Measurements from ENCODE around the gene MAD1L1.

The MAD1L1 gene

DNA sequence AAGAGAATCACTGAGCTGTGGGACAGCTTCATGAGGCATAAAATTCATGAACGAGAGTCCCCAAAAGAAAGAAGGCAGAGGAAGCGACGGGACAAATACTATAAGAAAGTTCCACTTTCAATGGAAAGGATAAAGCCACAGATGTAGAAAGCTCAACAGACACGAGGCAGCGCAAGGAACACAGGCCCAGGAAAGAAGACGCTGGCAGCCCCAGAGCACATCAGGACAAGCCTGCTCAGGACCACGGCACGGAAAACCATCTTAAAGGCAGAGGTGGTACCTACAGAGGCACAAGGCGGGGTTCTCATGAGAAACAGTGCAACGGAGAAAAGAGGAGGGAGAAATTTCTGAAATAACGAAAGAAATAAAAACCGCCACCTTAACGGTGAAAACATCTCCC lies 273.4 kb downstream of the MAD1L1 start:
- DNase-seq = no peak

GRCh38 chr7:1957471-1958225 lies 275.1 kb downstream of the MAD1L1 start:
- no peak for DNase-seq

DNA sequence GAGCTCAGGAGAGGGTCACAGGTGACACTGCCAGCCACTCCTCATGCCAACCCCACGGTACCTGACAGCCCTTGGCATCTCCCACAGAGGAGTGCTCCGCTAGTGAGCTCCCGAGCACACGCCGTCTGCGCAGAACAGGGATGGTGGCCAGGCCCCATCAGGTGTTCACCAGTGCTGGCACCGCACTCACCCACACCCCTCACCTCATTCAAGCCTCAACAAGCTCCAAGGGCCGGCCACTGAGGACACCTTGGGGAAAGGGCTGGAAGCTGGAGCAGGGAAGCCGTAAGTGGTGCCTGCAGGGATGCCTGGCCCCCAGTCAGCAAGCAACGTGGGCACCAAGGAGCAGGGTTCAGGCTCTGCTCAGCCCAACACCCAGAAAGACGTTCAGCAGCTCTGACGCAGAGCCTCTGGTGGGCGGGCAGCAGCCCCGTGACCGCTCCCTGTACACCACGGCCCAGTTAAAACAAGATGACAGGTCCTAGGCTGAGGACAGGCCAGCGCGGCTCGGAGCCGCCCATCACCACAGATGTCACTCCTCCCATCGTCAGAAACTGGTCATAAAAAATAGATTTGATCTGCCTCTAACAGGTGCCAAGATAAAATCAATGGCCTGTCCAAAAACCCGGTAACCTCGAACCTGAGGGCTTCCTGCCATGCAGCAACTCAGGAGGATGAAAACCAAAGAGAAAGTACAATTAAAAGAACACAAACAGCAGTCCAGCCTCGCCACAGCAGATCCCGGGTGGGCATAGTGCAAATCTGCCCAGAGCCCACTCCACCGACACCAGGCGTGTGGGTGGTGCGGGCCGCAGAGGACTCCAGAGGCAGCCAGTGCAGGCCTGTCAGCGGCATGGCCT lies 275.9 kb downstream of the MAD1L1 start:
- no peak for DNase-seq

GRCh38 chr7:1956141-1956540 lies 276.6 kb downstream of the MAD1L1 start:
- DNase-seq = no peak

DNA sequence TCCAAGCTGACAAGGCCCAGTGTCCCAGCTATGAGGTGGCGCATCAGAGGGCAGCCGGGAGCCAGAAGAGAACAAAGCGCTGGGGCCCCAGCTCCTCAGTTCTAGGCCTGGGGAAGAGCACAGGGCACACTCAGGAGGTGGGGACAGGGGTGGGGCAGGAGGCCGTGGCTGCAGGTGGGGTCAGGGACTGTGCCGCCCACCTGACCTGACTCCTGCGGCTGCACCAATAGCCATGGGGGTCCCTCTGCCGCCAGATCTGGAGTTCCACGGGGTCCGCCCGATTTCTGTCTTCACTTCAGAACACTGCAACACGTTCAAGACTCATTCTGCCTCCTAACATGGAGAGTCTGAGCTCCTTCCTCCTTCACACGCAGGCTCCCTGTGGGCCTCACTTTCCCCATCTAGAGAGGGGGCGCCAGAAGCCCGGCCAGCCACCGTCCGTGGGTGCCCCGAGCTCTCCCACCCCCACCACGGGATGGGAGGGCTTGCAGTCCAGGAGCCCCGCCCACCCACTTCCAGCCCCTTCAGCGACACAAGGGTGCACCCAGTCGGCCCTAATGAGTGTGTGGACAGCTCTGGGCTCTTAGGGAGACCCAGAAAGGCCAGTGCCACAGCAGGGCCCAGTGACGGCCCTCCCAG lies 278.3 kb downstream of the MAD1L1 start:
- DNase-seq = no peak

DNA sequence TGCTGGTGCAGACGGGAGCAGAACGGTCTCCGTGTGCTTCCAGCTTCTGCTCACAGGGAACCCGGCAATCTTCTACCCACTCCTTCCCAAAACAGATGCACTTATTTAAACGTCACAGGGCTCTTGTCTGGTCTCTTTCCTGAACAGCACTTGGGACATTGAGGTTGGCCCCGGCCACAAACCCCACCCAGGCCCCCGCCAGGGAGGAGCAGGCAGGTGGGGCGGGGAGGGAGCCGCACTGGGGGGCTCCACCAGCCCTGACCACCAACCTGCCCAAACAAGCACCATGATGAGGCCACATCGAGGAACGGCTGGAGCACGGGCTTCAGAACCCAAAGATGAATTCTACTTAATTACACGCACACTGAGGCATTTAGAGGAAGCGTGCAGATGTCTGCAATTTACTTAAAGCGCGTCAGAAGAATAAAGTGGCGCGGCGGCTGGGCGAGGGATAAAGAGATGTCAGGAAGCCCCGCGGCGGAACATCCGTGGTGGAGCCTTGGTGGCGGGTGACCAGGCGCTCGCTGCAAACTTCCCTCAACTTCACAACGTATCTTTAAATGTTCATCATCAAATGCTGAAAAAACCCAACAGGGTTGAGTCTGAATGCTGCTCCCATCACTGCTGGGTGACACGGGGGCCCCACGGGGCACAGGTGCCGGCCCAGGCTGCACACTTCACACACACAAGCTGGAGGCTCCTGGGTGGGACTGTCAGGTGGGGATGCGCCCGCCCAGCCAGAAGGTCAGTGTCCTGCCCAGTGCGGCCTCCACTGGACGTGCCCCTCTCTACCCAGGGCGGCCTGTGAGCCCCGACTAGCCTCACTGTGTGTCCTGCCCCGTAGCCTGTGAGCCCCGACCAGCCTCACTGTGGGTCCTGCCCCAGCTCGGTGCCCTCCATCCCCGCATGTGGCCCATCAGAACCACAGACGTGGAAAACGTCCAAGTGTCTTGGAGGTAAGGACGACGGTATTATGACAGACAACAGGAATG lies 279.2 kb downstream of the MAD1L1 start:
- DNase-seq = no peak

GRCh38 chr7:1952781-1953180 lies 280.0 kb downstream of the MAD1L1 start:
- DNase-seq = no peak

DNA sequence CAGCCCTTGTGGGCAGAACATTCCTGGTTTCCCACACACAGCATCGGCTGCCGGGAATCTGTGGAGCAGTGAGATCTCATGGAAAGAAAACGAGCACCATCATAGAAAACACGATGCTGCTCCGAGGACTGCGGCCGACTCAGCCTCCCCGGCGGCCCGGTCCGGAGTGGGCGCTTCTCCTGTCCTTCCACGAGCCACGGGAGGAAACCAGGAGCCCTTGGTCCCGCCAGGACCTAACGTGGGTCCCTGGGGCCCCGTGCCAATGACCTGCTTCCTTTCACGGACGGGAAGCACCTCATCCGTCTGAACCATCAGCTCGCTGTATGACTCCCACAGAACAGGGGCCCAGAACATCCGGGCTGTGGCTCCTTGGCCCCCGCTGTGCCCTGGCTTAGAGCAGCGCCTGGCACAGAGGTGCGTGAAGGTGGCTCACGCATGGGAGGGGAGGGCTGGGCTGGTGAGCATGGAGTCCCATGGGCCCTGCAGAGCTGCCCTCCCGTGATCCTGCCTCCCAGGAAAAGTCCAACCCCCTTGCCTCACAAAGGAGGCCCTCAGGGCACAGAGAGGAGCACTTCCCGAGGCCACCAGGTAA lies 280.5 kb downstream of the MAD1L1 start:
- no peak for DNase-seq

GRCh38 chr7:1951600-1951999 lies 281.1 kb downstream of the MAD1L1 start:
- no peak for DNase-seq

GRCh38 chr7:1951159-1951536 lies 281.6 kb downstream of the MAD1L1 start:
- no peak for DNase-seq

GRCh38 chr7:1950452-1951158 lies 282.1 kb downstream of the MAD1L1 start:
- DNase-seq = no peak

DNA sequence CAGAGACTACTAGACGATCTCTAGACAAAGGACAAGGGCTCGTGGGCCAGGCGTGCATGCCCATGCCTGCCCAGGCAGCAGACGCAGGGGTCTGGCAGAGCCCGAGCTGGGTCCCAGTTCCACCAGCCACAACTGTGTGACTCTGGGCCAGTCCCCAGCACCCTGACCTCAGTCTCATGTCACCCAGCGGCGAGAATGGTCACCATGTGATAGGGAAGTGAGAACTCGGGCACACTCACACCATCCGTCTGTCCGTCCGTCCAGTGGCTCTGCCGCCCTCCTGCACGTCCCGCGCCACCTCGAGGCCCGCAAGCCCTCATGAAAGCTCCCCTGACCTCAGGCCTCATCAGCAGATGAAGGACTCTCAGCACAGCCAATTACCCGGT lies 282.7 kb downstream of the MAD1L1 start:
- DNase-seq = no peak

DNA sequence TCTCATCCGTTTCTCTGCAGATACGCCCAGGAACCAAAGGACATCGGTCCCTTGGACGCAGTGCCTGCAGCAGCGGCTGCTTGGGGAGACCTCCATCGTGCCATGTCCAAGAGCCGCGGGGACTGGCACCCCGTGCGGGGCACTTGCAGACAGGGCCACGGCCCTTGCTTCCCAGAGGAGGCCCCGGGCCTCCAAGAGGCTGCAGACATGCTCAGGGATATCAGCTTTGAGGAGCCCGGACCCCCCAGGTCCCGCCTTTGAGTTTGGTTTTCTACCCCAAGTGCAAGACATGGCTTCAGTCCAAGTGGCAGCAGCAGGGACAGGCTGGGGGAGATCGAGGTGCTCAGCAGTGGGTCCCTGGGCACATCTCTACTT lies 283.1 kb downstream of the MAD1L1 start:
- DNase-seq = no peak

DNA sequence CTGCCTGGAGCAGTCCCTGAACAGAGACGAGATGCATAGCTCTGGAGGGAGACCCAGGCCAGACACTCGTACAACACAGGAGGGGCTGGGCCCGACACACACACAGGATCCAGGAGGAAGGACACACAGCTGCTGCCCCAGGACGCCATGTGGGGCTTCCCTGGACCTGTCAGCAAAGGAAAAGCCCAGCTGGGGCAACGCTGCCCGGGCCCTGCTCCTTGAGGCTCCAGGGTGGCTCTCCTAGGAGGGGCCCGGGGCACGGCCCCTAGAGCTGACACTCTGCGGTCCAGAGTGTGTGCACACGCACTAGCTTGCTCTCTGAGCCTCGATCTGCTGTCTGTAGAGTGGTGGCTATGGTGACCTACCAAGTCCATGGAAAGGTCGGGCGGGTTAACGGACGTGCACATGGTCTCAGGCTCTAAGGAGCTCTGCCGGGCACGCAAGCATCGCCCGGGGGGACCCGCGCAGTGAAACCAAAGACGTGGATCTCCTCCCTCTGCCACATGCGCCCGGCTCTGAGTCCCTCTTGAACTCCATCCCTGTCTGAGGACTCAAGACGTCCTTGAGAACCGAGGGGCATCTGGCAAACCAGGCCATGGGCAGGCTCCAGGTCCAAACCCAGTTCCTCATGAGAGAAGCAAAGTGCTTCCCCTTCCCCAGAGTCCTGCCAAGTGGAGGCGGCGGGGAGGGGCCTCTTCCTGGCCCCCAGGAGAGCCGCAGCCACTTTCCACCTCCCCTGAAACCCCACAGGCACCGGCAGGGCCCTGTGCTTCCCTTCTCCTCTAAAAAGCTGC lies 283.7 kb downstream of the MAD1L1 start:
- no peak for DNase-seq

- DNase-seq = no peak
Observed at GRCh38 chr7:1948301-1948796, 284.4 kb downstream of the MAD1L1 start.

DNA sequence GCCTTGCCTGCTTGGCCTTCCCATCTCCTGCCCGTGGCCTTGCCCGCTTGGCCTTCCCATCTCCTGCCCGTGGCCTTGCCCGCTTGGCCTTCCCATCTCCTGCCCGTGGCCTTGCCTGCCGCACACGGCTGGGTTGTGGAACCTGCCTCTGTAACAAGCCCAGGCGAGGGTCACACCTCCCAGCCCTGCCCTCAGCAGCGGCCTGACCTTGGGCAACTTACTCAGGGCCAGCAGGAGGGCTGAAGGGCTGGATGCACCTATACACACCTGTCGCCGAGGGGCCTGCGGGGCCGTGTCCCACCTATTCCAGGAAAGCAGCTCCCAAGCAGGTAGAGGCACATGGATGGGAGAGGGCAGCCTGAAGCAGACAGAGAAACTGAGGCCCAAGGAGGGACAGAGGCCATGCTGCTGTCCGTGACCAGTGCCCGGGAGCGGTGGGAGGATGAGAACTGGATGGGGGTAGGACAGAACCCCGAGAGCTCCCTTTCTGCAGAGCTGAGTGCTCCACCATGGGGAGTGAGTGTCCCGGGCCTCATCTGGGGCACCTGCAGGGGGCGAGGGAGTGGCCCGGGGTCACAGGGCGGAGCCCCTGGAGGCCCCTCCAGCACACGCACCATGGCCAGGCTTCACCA lies 285.0 kb downstream of the MAD1L1 start:
- DNase-seq = no peak

- no peak for DNase-seq
Observed at GRCh38 chr7:1946773-1947450, 285.8 kb downstream of the MAD1L1 start.

DNA sequence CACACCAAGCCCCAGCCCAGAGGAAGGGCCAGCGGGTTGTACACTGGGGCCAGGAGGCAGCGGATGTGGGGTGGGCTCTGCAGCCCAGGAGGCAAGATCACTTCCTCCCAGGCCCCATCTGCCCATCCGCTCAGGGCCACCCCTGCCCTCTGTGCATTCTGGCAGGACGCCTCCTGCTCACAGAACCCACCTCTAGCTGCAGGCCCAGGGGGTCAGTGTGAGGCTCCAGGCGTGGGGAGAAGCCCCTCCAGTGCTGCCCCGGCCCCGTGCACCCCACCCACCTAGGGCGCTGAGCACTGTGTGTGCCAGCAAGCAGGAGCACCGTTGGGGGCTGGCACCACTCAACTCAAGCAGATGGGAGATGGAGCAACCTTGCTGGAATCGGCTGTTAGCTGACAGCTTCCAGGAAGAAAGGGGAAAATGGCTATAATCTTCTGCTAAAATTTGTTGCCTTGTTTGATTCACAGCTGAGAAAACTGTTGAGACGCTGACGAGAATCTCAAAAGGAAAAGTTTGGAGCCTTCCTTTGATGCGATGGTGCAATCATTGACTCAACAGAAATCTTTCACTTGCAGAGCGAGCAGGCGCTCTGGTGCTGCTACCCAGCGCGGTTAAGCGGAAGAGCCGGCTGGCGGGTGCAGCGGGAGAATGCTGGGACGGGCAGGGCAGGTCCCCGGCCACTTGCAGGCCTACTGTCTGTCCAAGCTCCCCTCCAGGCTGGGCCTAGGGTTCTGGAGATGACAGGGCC lies 286.5 kb downstream of the MAD1L1 start:
- no peak for DNase-seq

- no peak for DNase-seq
Observed at GRCh38 chr7:1945558-1945957, 287.2 kb downstream of the MAD1L1 start.

All from NCI-H1105 treated with DMSO at 0.1 percent for 48 hours (cell line).